K562 (cell line): Measurements from ENCODE around the gene GATA2. TPM values are rescaled to one million over a fixed set of nuclear protein-coding genes. Genes with fewer than 3 reads are reported as not detected.

Experiments
- ATAC-seq: fragments of 200-7000 bp; cut with Tn5 transposase; 3 replicates; pipeline ENCODE4 v1.9.1; 2020; ENCODE audit warnings: moderate library complexity
- BruUV-seq: library from RNA; stranded (reverse); fragments of 400-500 nt; replicated peaks from 2 replicates; lab custom pipeline; 2021; lab: Mats Ljungman, UMichigan
- CTCF ChIA-PET: fragments of 300-600 bp; formaldehyde crosslinking; extraction: SDS; loops from one replicate; lab custom pipeline; 2021; ENCODE audit warnings: low intra/inter-chr PET ratio; lab: Yijun Ruan, JAX
- POLR2A ChIA-PET: fragments of 300-600, 350-650 bp; sonication (Branson Sonifier 250); formaldehyde crosslinking; extraction: SDS; loops from one replicate; lab custom pipeline; 2021; ENCODE audit warnings: antibody characterized with exemption, inconsistent platforms; lab: Yijun Ruan, JAX
- DNase-seq, 4 experiments: peaks; one replicate each; pipeline versions ENCODE4 v3.0.0 to v3.0.0-alpha.2; 2011 to 2018; ENCODE audit warnings: low spot score in 3 of 4, mixed read lengths in 3 of 4; ENCODE audit errors: extremely low read depth in 1 of 4
- FAIRE-seq: peaks from 2 replicates; lab custom pipeline; 2011; peaks lifted over from hg19 to GRCh38; lab: Jason Lieb, UNC
- H2AFZ ChIP-seq: 2 replicates; pipeline ENCODE4 v1.6.0; 2011; ENCODE audit warnings: low read depth, low read length, control low read depth, inconsistent platforms
- H3K27ac ChIP-seq: fragments of 200-600 bp; 3 replicates; pipeline ENCODE4 v1.8.0; 2011; ENCODE audit warnings: low read depth, mild to moderate bottlenecking, control low read depth, inconsistent platforms, low read length, moderate library complexity, mixed read lengths; ENCODE audit errors: extremely low read depth
- H3K27me3 ChIP-seq, 2 experiments: fragments of 300-600 bp in 1 of 2; 2 replicates in 1 of 2; 3 replicates in 1 of 2; pipeline versions ENCODE4 v1.6.0 to v1.8.0; 2011; ENCODE audit warnings: inconsistent platforms in 2 of 2, low read length in 2 of 2, mild to moderate bottlenecking in 1 of 2, mixed read lengths in 1 of 2, moderate library complexity in 1 of 2; ENCODE audit not compliant: control insufficient read depth in 2 of 2, insufficient read depth in 2 of 2
- H3K36me3 ChIP-seq: fragments of 300-600 bp; 3 replicates; pipeline ENCODE4 v1.8.0; 2011; ENCODE audit warnings: mild to moderate bottlenecking, low read length, inconsistent platforms; ENCODE audit not compliant: control insufficient read depth, insufficient read depth
- H3K4me1 ChIP-seq, 2 experiments: fragments of 200-600 bp in 1 of 2; replicated peaks in 1 of 2; 2 replicates in 1 of 2; 3 replicates in 1 of 2; pipeline versions ENCODE4 v1.5.1 to v1.8.0; 2011; ENCODE audit warnings: inconsistent platforms in 2 of 2, low read length in 2 of 2, mild to moderate bottlenecking in 1 of 2, mixed read lengths in 1 of 2, moderate library complexity in 1 of 2; ENCODE audit not compliant: control insufficient read depth in 2 of 2, insufficient read depth in 2 of 2
- H3K4me2 ChIP-seq: 2 replicates; pipeline ENCODE4 v1.6.1; 2011; ENCODE audit warnings: low read length, control low read depth, inconsistent platforms, mixed read lengths; ENCODE audit not compliant: insufficient read depth
- H3K4me3 ChIP-seq: fragments of 200-600 bp; sonication (generic), shearing (Covaris generic); 2 replicates; pipeline ENCODE4 v1.5.1; 2016; ENCODE audit warnings: control low read depth, inconsistent platforms
- H3K79me2 ChIP-seq: fragments of 200-600 bp; 3 replicates; pipeline ENCODE4 v1.8.0; 2011; ENCODE audit warnings: low read length, inconsistent platforms; ENCODE audit not compliant: control insufficient read depth, insufficient read depth
- H3K9ac ChIP-seq, 2 experiments: 2 replicates each; pipeline versions ENCODE4 v1.6.0 to v1.6.1; 2011; ENCODE audit warnings: low read depth in 2 of 2, low read length in 2 of 2, control low read depth in 1 of 2, inconsistent platforms in 1 of 2, mild to moderate bottlenecking in 1 of 2, mixed read lengths in 1 of 2; ENCODE audit not compliant: insufficient read depth in 1 of 2
- H3K9me1 ChIP-seq: one replicate; pipeline ENCODE4 v1.6.0; 2011; ENCODE audit warnings: inconsistent platforms, mild to moderate bottlenecking, low read length, moderate library complexity; ENCODE audit not compliant: control insufficient read depth, insufficient read depth
- H3K9me3 ChIP-seq: replicated peaks from 2 replicates; pipeline ENCODE4 v1.5.1; 2011; ENCODE audit warnings: low read depth, low read length, inconsistent platforms; ENCODE audit not compliant: control insufficient read depth, insufficient read depth
- H4K20me1 ChIP-seq: replicated peaks from 2 replicates; pipeline ENCODE4 v1.6.1; 2011; ENCODE audit warnings: low read length, inconsistent platforms, mixed read lengths; ENCODE audit not compliant: control insufficient read depth, insufficient read depth
- EHMT2 ChIP-seq: fragments of 450-650 bp; IDR thresholded peaks from 2 replicates; pipeline ENCODE4 v1.6.1; 2018; ENCODE audit warnings: antibody characterized with exemption
- GABPB1 ChIP-seq: sonication (generic); formaldehyde crosslinking; IDR thresholded peaks from 2 replicates; pipeline ENCODE4 v1.8.0; 2022; ENCODE audit warnings: mild to moderate bottlenecking, missing genetic modification reagents
- HDAC1 ChIP-seq, 2 experiments: fragments of 450-650 bp; IDR thresholded peaks; 2 replicates each; pipeline ENCODE4 v1.6.1; 2016 to 2017; ENCODE audit warnings: inconsistent platforms in 1 of 2, mild to moderate bottlenecking in 1 of 2, moderate library complexity in 1 of 2
- IFI16 ChIP-seq: fragments of 250-450 bp; sonication (Bioruptor Pico); IDR thresholded peaks from 2 replicates; pipeline ENCODE4 v2.1.2; 2022; ENCODE audit warnings: mild to moderate bottlenecking, inconsistent platforms
- JUND ChIP-seq, 2 experiments: IDR thresholded peaks; 2 replicates in 1 of 2; 3 replicates in 1 of 2; pipeline ENCODE4 v1.6.1; 2011; ENCODE audit warnings: borderline replicate concordance in 2 of 2, low read depth in 2 of 2, low read length in 2 of 2, improper control_type of control experiment in 1 of 2, missing biosample characterization in 1 of 2, missing genetic modification characterization in 1 of 2, missing genetic modification reagents in 1 of 2
- MTA1 ChIP-seq: fragments of 450-650 bp; IDR thresholded peaks from 2 replicates; pipeline ENCODE4 v1.6.1; 2017; ENCODE audit warnings: borderline replicate concordance
- NCOA2 ChIP-seq, 2 experiments: fragments of 450-650 bp; IDR thresholded peaks; 2 replicates each; pipeline ENCODE4 v1.6.1; 2018; ENCODE audit warnings: mild to moderate bottlenecking in 2 of 2, moderate library complexity in 1 of 2; ENCODE audit not compliant: partially characterized antibody in 2 of 2
- ZBTB2 ChIP-seq: fragments of 450-650 bp; IDR thresholded peaks from 2 replicates; pipeline ENCODE4 v1.6.1; 2016; ENCODE audit warnings: antibody characterized with exemption
- ZBTB9 ChIP-seq: fragments of 450-650 bp; formaldehyde crosslinking; IDR thresholded peaks from 2 replicates; pipeline ENCODE4 v1.4.0; 2020; ENCODE audit warnings: mild to moderate bottlenecking, moderate library complexity
- ZKSCAN8 ChIP-seq: fragments of 200-800 bp; sonication (Bioruptor generic); IDR thresholded peaks from 2 replicates; pipeline ENCODE4 v1.6.1; 2016; ENCODE audit warnings: missing genetic modification characterization, missing compliant biosample characterization
- ZNF512 ChIP-seq: IDR thresholded peaks from 2 replicates; pipeline ENCODE4 v1.6.1; 2016; ENCODE audit warnings: missing genetic modification characterization, missing compliant biosample characterization
- ZNF592 ChIP-seq: fragments of 450-650 bp; IDR thresholded peaks from 2 replicates; pipeline ENCODE4 v1.6.1; 2017; ENCODE audit warnings: antibody characterized with exemption, mild to moderate bottlenecking
- WGBS: fragments of 100-300 bp; shearing (Covaris generic); methylation state at CpG from one replicate; pipeline ENCODE4 v1.1.6; 2016; ENCODE audit warnings: low coverage, mixed read lengths; ENCODE audit not compliant: insufficient coverage; ENCODE audit errors: missing lambda C conversion rate; 5-methylcytosine and 5-hydroxymethylcytosine counted together
- in situ Hi-C: fragments of 300-500 bp; cut with MboI; formaldehyde crosslinking; loops from 4 replicates; pipeline ENCODE4 v1.15.0; 2018; ENCODE audit warnings: inconsistent platforms, mixed read lengths
- intact Hi-C: fragments of 100-400 bp; cut with micrococcal nuclease; formaldehyde crosslinking; loops from 2 replicates; pipeline ENCODE4 v1.14.2; 2022
- polyA plus RNA-seq, 8 experiments: library from polyadenylated mRNA; depleted of rRNA in 4 of 8; stranded (reverse) in 5 of 8; unstranded in 3 of 8; fragments of >200 nt; fragmentation: Nextera tagmentation in 2 of 8; fragmentation: Illumina TruSeq in 1 of 8; extraction: Ambion mirVana in 2 of 8; extraction: Trizol in 1 of 8; gene quantifications; 2 replicates each; pipeline versions ENCODE4 v1.2.1 to v1.2.3, GENCODE V29; 2011 to 2014; ENCODE audit warnings: inconsistent platforms in 1 of 8, missing spikeins in 1 of 8
- total RNA-seq, 7 experiments: library from RNA; depleted of rRNA in 6 of 7; stranded (reverse); fragments of >200 nt in 6 of 7; fragmentation: Illumina TruSeq in 2 of 7; extraction: Trizol in 2 of 7; gene quantifications; 2 replicates each; pipeline versions ENCODE4 v1.2.1 to v1.2.3, GENCODE V29; 2011 to 2021; ENCODE audit warnings: low replicate concordance in 1 of 7

The GATA2 gene
- total and polyA plus RNA-seq, 9 of the 15 experiments (the other 6 are each of a cell fraction or from before 2014, with no cell fraction given), result 8.5 to 218 (median 50.8) TPM

DNA sequence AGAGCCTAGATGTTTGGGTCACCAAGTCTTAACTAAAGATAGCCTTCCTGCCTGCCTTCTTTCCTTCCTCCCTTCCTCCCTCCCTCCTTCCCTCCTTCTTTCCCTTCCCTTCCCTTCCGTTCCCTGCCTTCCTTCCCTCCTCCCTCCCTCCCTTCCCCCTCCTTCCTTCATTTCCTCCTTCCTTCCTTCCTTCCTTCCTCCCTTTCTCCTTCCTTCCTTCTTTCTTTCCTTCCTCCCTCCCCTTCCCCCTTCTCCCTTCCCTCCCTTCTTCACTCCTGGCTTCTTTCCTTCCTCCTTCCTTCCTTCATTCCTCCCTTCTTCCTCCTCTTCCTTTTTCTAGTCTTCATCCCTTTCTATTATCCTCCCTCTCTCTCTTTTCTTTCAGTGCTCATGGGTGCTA, 28.3 kb downstream of the GATA2 start:
- no peak for ATAC-seq
- intact Hi-C loops, result no loop called here
- H3K9me1 ChIP-seq, result peaks cover 3% of the 10 kb centered on the region
- H3K4me2 ChIP-seq, result no peak overlapping the region
- DNase-seq, result no peak
- no TSS peak for BruUV-seq
- no peaks in the 10 kb centered on the region for H3K9me3 ChIP-seq
- ChIA-PET POLR2A (interaction anchor here (1.1 to 2.8 kb wide), 3 partner anchors 12 to 19 kb away, joined by 4 to 20 read pairs (median 7); no protein-coding TSS in a partner anchor), CTCF (interaction anchor here (0.7 kb wide), 1 partner anchor 698 kb away, joined by 3 read pairs; no protein-coding TSS in a partner anchor)
- H3K9ac ChIP-seq, result no peak overlapping the region
- no peaks in the 10 kb centered on the region for H3K79me2 ChIP-seq
- TF ChIP-seq NCOA2 (IDR thresholded peaks at IDR 0.05; ENCODE audit: partially characterized antibody in 2 of 2) (no peak), IFI16 (no peak), HDAC1 (IDR thresholded peaks at IDR 0.05) (peak in 1 of 2 experiments; percentile 50; a peak in 1 of 4 replicates), ZNF592 (no peak), GABPB1 (CRISPR knock-in tag) (no peak), JUND (IDR thresholded peaks at IDR 0.05; ENCODE audit: borderline replicate concordance, low read depth, low read length) (no peak), JUND (tag; IDR thresholded peaks at IDR 0.05; ENCODE audit: borderline replicate concordance, low read depth, low read length) (no peak), EHMT2 (0 out of 2 replicates have a peak, but pooled peaks have one; percentile 15), ZBTB9 (CRISPR knock-in tag) (no peak), MTA1 (peak; percentile 46; the same call in 1 of the 2 replicates), ZNF512 (tag) (peak; percentile 84), ZBTB2 (0 out of 2 replicates have a peak, but pooled peaks have one; percentile 25), ZKSCAN8 (CRISPR knock-in tag) (no peak)
- H4K20me1 ChIP-seq, result no peaks in the 10 kb centered on the region
- H3K36me3 ChIP-seq, result no peaks in the 10 kb centered on the region
- peaks cover 4 to 21% of the 10 kb centered on the region in 2 experiments; a peak in 4 of 5 replicates for H3K27me3 ChIP-seq
- no peak overlapping the region for H2AFZ ChIP-seq
- FAIRE-seq, result no peak
- in situ Hi-C loops, result no loop called here
- WGBS, result no CpG with 5 or more reads among the region's 1 CpG
- H3K27ac ChIP-seq, result no peak overlapping the region
- H3K4me3 ChIP-seq, result no peak overlapping the region
- H3K4me1 ChIP-seq, result peaks cover 8 to 25% of the 10 kb centered on the region in 2 experiments; a peak in 4 of 5 replicates
